Activated CD4-positive, alpha-beta T cell treated with anti-CD3 and anti-CD28 coated beads for 36 hours (primary cell): Measurements from ENCODE around the gene CBFA2T3. TPM values are rescaled to one million over a fixed set of nuclear protein-coding genes. Genes with fewer than 3 reads are reported as not detected.

ENCODE experiments used
- ATAC-seq: fragments of 200-7000 bp; cut with Tn5 transposase; one replicate; pipeline ENCODE4 v1.10.0; 2021; ENCODE audit warnings: mild to moderate bottlenecking, moderate library complexity
- CTCF ChIA-PET: fragments of 350-600 bp; sonication (Branson Sonifier 250); formaldehyde crosslinking; loops from one replicate; lab custom pipeline; 2021; ENCODE audit warnings: antibody characterized with exemption; lab: Charles Lee
- POLR2A ChIA-PET: fragments of 350-600 bp; sonication (Branson Sonifier 250); formaldehyde crosslinking; loops from one replicate; lab custom pipeline; 2021; ENCODE audit warnings: antibody characterized with exemption, inconsistent platforms; lab: Charles Lee
- DNase-seq: peaks from one replicate; pipeline ENCODE4 v3.0.0-alpha.2; 2020
- H3K27ac Mint-ChIP-seq: one replicate; pipeline ENCODE4 v1.8.0; 2021; ENCODE audit warnings: mixed read lengths
- H3K27me3 Mint-ChIP-seq: one replicate; pipeline ENCODE4 v1.8.0; 2021; ENCODE audit warnings: mixed read lengths
- H3K36me3 Mint-ChIP-seq: one replicate; pipeline ENCODE4 v1.8.0; 2021; ENCODE audit warnings: low read depth, mixed read lengths
- H3K4me1 Mint-ChIP-seq: one replicate; pipeline ENCODE4 v1.8.0; 2021; ENCODE audit warnings: mixed read lengths
- H3K4me3 Mint-ChIP-seq: one replicate; pipeline ENCODE4 v1.8.0; 2021; ENCODE audit warnings: mild to moderate bottlenecking, moderate library complexity, mixed read lengths
- H3K9me3 Mint-ChIP-seq: one replicate; pipeline ENCODE4 v1.8.0; 2021; ENCODE audit warnings: low read depth, mixed read lengths
- intact Hi-C, 2 experiments: fragments of 100-400 bp; cut with DNase I in 1 of 2; cut with micrococcal nuclease in 1 of 2; formaldehyde crosslinking; loops; one replicate each; pipeline versions ENCODE4 v1.14.2 to v1.15.1; 2022 to 2024; cut with DNase I, micrococcal nuclease
- total RNA-seq, 2 experiments: library from RNA; stranded (reverse); gene quantifications; one replicate each; pipeline ENCODE4 v1.2.3, GENCODE V29; 2021

Gene CBFA2T3
- total RNA-seq, 2 experiments from 2014 or later: 0.30 to 0.34 TPM

DNA sequence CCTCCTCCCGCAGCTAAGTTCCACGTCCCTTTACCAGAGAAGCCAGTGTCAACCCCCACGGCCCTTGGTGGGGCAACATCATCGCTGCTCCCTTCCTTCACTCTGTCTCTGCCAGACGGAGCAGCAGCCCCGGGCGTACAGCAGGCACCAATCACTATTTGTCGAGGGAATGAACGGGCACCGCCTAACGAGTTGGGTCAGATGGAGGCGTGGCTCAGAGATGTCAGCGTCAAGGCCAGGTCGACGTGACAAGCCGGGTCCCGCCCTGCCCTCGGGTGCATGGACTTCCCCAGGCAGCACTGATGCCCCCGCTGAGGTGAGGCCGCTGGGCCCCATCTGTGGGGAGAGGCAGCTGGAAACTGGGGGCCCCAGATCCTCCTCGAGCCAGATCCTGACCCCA lies 50.0 kb downstream of the CBFA2T3 start:
- ATAC-seq (no peak), DNase-seq (no peak)
- Mint-ChIP-seq H3K27me3 (no peaks in the 10 kb centered on the region), H3K27ac (no peak overlapping the region), H3K4me3 (no peak overlapping the region), H3K4me1 (no peaks in the 10 kb centered on the region), H3K9me3 (no peaks in the 10 kb centered on the region), H3K36me3 (no peaks in the 10 kb centered on the region)
- ChIA-PET CTCF (no interaction called here), POLR2A (interaction anchor here (0.6 kb wide), 1 partner anchor 668 kb away, joined by 4 read pairs; no protein-coding TSS in a partner anchor)
- intact Hi-C loops: no loop called here

DNA sequence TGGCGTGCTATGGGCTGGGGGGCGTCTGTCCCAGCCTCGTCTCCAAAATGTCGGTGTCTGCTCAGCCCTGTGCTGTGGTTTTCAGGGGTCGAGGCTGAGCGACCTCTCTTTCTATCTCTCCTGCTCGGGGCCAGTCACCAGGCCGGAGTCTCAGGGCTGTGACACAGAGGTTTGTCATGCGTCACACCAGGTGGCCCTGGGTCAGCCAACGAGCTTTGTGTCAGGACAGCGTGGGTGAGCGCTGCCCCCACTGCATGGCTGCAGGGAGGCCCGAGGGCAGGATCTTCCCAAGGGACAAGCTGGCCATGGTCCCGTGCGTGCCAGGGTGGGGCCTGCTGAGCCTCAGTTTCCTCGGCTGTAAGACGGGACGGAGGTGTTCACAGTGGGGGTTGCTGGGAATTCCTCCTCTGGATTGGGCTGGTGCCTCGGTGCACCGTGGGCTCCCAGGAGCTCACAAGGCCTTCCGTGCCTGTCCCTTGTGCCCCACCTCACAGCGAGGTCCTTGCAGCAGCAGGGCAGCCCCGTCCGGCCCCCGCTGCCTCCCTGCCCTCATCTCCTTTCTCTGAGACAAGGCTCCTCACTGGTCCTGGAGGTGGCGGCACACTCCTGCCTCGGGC lies 50.5 kb downstream of the CBFA2T3 start:
- ChIA-PET CTCF (no interaction called here), POLR2A (interaction anchor here (0.6 kb wide), 1 partner anchor 667 kb away, joined by 4 read pairs; no protein-coding TSS in a partner anchor)
- no peak overlapping the region for H3K27ac Mint-ChIP-seq
- H3K9me3 Mint-ChIP-seq: no peaks in the 10 kb centered on the region
- no peak overlapping the region for H3K4me3 Mint-ChIP-seq
- intact Hi-C loops: no loop called here
- H3K4me1 Mint-ChIP-seq: peaks cover 2% of the 10 kb centered on the region
- DNase-seq: no peak
- H3K36me3 Mint-ChIP-seq: no peaks in the 10 kb centered on the region
- H3K27me3 Mint-ChIP-seq: no peaks in the 10 kb centered on the region
- no peak for ATAC-seq

DNA sequence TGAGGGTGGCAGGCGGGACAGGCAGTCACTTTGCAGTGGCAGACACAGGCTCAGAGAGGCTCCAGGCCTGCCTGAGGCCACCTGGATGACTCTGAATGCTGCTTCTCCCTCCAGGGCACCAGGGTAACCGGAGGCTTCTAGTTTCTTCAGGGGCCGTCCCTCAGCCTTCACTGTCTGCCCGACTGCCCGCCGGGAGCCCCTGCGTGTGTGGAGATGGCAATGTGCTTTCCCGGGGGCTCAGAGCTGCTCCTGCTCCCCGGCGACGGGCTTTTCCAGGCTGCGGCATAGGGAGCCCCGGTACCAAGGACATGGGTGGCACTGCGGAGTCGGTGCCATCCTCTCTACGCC lies 51.5 kb downstream of the CBFA2T3 start:
- no peak overlapping the region for H3K27ac Mint-ChIP-seq
- no peaks in the 10 kb centered on the region for H3K9me3 Mint-ChIP-seq
- H3K36me3 Mint-ChIP-seq: no peaks in the 10 kb centered on the region
- peaks cover 6% of the 10 kb centered on the region for H3K4me1 Mint-ChIP-seq
- peaks cover 2% of the 10 kb centered on the region for H3K27me3 Mint-ChIP-seq
- ATAC-seq (no peak), DNase-seq (no peak)
- intact Hi-C loops: no loop called here
- CTCF ChIA-PET: no interaction called here
- no peak overlapping the region for H3K4me3 Mint-ChIP-seq
- POLR2A ChIA-PET: no interaction called here

DNA sequence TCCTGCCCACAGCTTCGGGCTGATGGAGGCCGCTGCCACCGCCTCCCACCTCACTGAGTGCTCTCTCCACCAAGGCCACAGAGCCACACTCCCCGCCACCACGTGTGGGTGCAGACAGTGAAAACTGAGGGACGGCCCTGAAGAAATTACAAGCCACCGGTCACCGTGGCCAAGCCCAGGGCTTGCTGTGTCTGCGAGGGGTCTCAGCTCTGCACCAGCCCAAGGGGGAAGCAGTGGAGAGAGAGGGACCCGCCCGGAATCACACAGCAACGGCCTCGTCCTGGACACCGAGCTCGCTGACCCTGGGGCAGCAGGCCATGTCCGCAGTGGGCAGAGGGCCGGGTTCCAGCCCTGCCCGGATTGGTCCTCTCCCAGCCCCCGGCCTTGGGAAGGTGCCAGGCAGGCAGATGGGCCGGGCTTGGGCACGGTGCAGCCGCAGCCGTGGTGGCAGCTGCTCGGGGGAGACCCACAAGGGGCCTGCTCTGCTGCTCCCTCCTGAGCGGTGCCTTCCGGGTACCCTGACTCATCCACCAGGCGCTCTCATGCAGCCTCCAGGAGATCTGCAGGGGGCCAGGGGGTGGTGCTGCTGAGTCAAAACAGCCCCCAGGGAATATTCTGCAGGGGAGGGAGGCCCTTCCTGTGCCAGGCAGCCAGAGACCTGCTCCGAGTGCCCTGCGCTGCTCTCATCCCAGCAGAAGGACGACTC lies 52.0 kb downstream of the CBFA2T3 start:
- H3K4me1 Mint-ChIP-seq: peaks cover 8% of the 10 kb centered on the region
- no peaks in the 10 kb centered on the region for H3K36me3 Mint-ChIP-seq
- H3K9me3 Mint-ChIP-seq: no peaks in the 10 kb centered on the region
- POLR2A ChIA-PET: no interaction called here
- no peak overlapping the region for H3K4me3 Mint-ChIP-seq
- CTCF ChIA-PET: no interaction called here
- ATAC-seq: peak; percentile 88
- H3K27me3 Mint-ChIP-seq: peaks cover 2% of the 10 kb centered on the region
- no peak overlapping the region for H3K27ac Mint-ChIP-seq
- intact Hi-C loops: no loop called here
- peak; percentile 71 for DNase-seq

DNA sequence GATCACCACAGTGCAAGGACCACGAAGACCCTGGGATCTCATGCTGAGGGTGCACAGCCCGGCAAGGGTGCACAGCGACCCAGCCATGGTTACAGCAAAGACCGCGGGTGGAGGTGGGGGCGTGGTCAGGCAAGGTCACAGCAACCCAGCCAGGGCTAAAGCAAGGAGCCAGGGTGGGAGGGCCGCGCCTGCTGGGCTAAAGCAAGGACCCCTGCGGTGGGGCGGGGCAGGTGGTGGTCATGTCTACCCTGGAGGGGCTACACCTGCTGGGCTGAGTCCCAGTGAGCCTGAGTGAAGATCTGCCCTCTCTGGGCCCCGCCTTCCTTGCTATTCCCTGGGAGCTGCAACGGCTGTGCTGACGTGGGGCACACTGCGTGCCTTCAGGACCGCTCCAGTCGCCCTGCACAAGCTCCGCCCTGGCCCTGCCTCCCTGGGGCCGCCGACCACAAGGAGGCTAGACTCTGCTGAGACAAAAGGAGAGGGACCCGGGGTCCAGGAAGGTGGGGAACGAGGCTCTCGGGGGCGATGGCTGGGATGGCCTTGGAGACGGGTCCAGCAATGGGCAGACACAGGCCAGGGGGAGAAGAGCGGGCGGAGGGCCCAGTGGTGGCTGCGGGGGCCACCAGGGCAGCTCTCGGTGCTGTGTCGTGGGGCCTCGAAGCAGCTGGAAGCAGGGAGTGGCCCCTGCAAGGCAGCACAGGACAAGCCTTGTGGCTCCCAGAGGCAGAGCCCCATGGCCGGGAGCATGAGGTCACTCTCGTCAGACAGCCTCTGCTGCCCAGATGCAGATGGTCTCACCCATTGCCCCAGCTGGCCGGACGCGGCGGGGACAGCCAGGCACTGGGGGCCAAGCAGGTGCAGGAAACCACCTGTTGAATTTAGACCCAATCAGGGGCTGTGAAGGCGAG lies 52.8 kb downstream of the CBFA2T3 start:
- H3K36me3 Mint-ChIP-seq: no peaks in the 10 kb centered on the region
- peaks cover 2% of the 10 kb centered on the region for H3K27me3 Mint-ChIP-seq
- DNase-seq: no peak
- ATAC-seq: no peak
- no peak overlapping the region for H3K4me3 Mint-ChIP-seq
- ChIA-PET POLR2A (no interaction called here), CTCF (interaction anchor here (0.5 kb wide), 1 partner anchor 15 kb away, joined by 3 read pairs; no protein-coding TSS in a partner anchor)
- intact Hi-C loops: no loop called here
- no peaks in the 10 kb centered on the region for H3K9me3 Mint-ChIP-seq
- H3K27ac Mint-ChIP-seq: no peak overlapping the region
- peaks cover 8% of the 10 kb centered on the region for H3K4me1 Mint-ChIP-seq

DNA sequence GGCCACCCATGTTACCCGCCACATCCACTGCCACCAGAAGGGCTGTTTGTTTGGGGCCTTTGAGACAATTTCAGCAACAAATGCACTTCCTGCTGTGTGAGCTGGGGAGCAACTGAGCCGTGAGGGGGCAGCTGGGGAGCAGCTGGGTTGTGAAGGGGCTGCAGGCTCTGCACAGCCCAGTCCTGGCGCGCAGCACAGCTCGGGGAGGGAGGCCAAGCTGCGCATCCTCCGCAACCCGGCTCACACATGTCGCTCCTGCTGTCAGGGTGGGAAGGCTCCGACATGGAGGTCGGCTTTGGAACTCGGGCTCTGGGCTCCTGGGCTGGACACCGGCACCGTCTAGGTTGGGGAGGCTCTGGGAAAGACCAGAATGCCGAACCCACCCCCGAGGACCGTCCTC lies 53.6 kb downstream of the CBFA2T3 start:
- no peaks in the 10 kb centered on the region for H3K9me3 Mint-ChIP-seq
- H3K27me3 Mint-ChIP-seq: peaks cover 2% of the 10 kb centered on the region
- no peaks in the 10 kb centered on the region for H3K36me3 Mint-ChIP-seq
- POLR2A ChIA-PET: no interaction called here
- H3K27ac Mint-ChIP-seq: no peak overlapping the region
- no peak for DNase-seq
- H3K4me1 Mint-ChIP-seq: peaks cover 8% of the 10 kb centered on the region
- CTCF ChIA-PET: interaction anchor here (0.5 to 0.8 kb wide), 2 partner anchors 16 to 247 kb away, joined by 3 read pairs; no protein-coding TSS in a partner anchor
- H3K4me3 Mint-ChIP-seq: no peak overlapping the region
- intact Hi-C loops: no loop called here
- ATAC-seq: no peak

DNA sequence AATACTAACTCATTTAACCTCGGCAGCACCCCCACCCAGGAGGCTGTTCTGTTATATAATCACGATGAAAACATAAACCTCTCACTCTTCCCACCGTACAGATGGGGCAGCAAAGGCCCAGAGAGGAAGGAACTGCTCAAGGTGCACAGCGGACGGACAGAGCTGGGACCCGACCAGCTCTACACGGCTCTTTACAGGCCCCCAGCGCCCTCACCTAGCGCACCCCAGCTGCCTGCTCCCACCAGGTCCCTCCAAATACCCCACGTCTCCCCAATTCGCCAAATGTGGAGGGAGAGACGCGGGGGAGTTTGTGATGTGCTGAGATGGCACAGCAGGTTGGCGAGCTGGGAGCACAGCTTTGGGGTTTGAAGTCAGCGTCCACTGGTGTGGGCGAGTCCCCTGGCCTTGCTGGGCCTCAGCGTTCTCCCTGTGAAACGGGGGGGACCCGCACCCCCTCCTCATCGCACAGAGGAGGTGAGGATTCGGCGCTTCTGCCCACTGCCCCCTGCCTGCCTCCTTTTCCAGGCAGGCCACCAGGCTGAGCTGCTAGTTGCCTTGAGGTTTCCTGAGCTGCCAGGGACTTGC lies 54.1 kb downstream of the CBFA2T3 start:
- POLR2A ChIA-PET: no interaction called here
- peaks cover 2% of the 10 kb centered on the region for H3K27me3 Mint-ChIP-seq
- no peaks in the 10 kb centered on the region for H3K9me3 Mint-ChIP-seq
- H3K36me3 Mint-ChIP-seq: no peaks in the 10 kb centered on the region
- no peak overlapping the region for H3K27ac Mint-ChIP-seq
- intact Hi-C loops: no loop called here
- no peak overlapping the region for H3K4me3 Mint-ChIP-seq
- DNase-seq (no peak), ATAC-seq (no peak)
- CTCF ChIA-PET: interaction anchor here (0.8 kb wide), 1 partner anchor 248 kb away, joined by 3 read pairs; no protein-coding TSS in a partner anchor
- peaks cover 8% of the 10 kb centered on the region for H3K4me1 Mint-ChIP-seq

DNA sequence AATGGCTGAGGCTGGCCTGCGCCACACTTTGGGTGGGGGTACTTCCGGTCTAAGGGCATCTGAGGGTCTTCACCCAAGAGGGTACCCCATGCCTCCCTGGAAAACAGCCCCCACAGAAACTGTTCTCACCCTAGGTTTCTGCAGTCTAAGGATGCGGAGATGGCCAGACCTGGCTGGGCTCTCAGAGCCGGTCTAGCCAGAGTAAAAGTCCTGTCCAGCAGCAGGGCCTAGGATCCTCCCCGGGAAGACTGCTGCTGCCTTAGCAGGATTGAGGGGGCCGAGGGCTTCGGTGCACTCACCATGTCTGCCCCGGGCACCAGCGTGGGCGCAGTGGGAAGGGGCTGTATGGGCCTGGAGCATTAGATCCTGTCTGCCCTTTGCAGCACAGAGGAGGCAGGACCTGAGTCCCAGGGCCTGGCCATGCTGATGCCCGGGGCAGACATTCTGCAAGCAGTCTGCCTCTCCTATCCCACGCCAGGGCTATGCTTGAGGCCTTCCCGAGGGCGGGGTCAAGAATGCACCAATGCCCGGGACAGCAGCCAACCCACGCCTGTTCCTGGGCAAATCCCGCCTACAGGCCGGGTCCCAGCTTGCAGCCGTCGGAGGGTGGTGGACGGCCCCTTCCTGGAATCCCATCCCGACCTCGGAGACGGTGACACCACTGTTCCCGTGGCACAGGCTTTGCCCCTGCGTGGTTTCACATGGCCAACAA lies 54.7 kb downstream of the CBFA2T3 start:
- ATAC-seq (no peak), DNase-seq (no peak)
- POLR2A ChIA-PET: no interaction called here
- peaks cover 2% of the 10 kb centered on the region for H3K27me3 Mint-ChIP-seq
- intact Hi-C loops: no loop called here
- no peaks in the 10 kb centered on the region for H3K9me3 Mint-ChIP-seq
- H3K36me3 Mint-ChIP-seq: no peaks in the 10 kb centered on the region
- no peak overlapping the region for H3K27ac Mint-ChIP-seq
- CTCF ChIA-PET: no interaction called here
- H3K4me1 Mint-ChIP-seq: peaks cover 8% of the 10 kb centered on the region
- no peak overlapping the region for H3K4me3 Mint-ChIP-seq

DNA sequence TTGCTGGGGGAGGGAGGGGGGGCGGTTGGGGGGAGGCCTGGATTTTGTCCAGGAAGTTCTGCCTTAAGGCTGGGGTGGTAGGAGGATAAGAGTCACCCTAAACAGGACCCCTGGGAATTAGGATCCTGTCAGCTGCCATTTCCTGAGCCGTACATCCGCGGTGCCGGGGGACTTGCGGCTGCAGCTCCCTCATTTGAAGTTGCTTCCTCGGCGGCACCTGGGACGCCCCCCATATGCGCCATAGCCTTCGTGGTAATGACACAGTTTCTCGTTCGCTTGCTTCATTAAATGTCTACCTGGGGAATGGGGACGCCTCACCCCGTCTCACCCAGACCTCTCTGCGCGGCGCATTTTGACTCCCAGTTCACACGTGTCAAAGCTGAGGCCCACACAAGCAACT lies 55.4 kb downstream of the CBFA2T3 start:
- intact Hi-C loops: no loop called here
- no peak for ATAC-seq
- Mint-ChIP-seq H3K36me3 (no peaks in the 10 kb centered on the region), H3K27me3 (peaks cover 2% of the 10 kb centered on the region), H3K27ac (peak overlapping the region; percentile 19), H3K9me3 (no peaks in the 10 kb centered on the region), H3K4me1 (peaks cover 8% of the 10 kb centered on the region), H3K4me3 (no peak overlapping the region)
- ChIA-PET POLR2A (no interaction called here), CTCF (no interaction called here)
- peak; percentile 28 for DNase-seq

DNA sequence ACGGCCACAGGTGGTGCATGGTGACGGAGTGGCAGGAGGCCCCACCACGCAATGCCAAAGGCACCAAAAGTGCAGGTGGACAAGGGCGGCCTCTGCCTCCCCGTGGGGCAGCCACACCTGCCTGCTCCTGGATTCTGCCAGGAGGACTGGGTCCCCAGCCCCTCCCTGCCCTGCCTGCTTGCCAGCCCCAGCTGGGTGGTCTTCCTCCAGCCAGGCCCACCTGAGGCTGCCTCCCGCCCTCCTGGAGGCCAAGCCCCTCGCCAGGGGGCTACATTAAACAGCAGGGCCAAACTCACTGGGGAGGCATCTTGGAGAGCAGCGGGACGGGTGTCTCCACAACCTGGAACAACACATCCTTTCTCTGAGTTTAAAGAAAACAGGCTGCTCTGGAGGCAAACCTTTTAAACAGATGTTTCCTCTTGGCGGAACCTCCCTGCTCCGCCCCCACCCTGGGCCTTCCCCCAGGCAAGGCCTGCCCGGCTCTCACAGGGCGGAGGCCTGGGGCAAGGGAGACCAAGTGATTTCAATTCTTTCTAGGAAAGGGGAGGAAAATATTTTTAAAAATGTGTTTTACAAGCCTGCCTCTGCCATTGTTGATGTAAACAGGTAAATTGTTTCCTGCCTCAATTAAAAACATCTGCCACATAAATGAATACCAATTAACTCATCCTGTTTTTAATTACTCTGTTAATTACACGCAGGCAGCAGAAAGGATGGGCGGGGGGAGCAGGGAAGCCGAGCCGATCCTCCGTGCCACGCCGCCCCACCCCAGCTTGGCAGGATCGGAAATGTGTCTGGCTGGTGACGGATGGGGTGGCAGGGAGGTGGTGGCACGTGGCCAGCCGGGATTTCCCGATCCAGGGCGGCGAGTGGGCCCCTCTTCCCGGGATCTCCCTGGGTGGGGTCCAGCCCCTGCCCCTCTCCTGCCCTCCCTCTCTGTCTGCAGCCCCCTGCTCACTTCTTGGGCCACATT lies 56.1 kb downstream of the CBFA2T3 start:
- peak; percentile 63 for DNase-seq
- ChIA-PET CTCF (interaction anchor here (0.8 kb wide), 1 partner anchor 63 kb away, joined by 3 read pairs; no protein-coding TSS in a partner anchor), POLR2A (no interaction called here)
- Mint-ChIP-seq H3K4me3 (peak overlapping the region; percentile 21), H3K27ac (no peak overlapping the region), H3K4me1 (peaks cover 8% of the 10 kb centered on the region), H3K9me3 (no peaks in the 10 kb centered on the region), H3K27me3 (peaks cover 2% of the 10 kb centered on the region), H3K36me3 (no peaks in the 10 kb centered on the region)
- peak; percentile 54 for ATAC-seq
- intact Hi-C loops: no loop called here
